Measurements from ENCODE around the gene KRTAP10-9. TPM values are rescaled to one million over a fixed set of nuclear protein-coding genes. Genes with fewer than 3 reads are reported as not detected.
A peak's percentile ranks its signal among the peaks of the same experiment; 100 is the strongest.

KRTAP10-9 gene
- total RNA-seq, 1 donor from 2014 or later, result not detected

- no peaks in the 10 kb centered on the region for H3K4me1 Mint-ChIP-seq (ENCODE audit: unreplicated experiment)
- TF ChIP-seq CTCF (IDR thresholded peaks at IDR 0.05), result no peak
- no peaks in the 10 kb centered on the region for H3K36me3 Mint-ChIP-seq (ENCODE audit: unreplicated experiment)
- no peak overlapping the region for H3K27ac Mint-ChIP-seq (ENCODE audit: unreplicated experiment)
- DNase-seq (ENCODE audit: extremely low spot score, unreplicated experiment), result no peak
- peaks cover 6% of the 10 kb centered on the region for H3K27me3 Mint-ChIP-seq (ENCODE audit: unreplicated experiment)
- H3K4me3 Mint-ChIP-seq (ENCODE audit: unreplicated experiment), result no peak overlapping the region
- peaks cover 20% of the 10 kb centered on the region for H3K9me3 Mint-ChIP-seq (ENCODE audit: unreplicated experiment)
Measured at GRCh38 chr21:44647222-44647552, 20.3 kb downstream of the KRTAP10-9 start.

- peak; percentile 83 for DNase-seq (ENCODE audit: extremely low spot score, unreplicated experiment)
- no peaks in the 10 kb centered on the region for H3K4me1 Mint-ChIP-seq (ENCODE audit: unreplicated experiment)
- no peaks in the 10 kb centered on the region for H3K36me3 Mint-ChIP-seq (ENCODE audit: unreplicated experiment)
- no peak for TF ChIP-seq CTCF (IDR thresholded peaks at IDR 0.05)
- peaks cover 15% of the 10 kb centered on the region for H3K9me3 Mint-ChIP-seq (ENCODE audit: unreplicated experiment)
- no peak overlapping the region for H3K4me3 Mint-ChIP-seq (ENCODE audit: unreplicated experiment)
- peaks cover 6% of the 10 kb centered on the region for H3K27me3 Mint-ChIP-seq (ENCODE audit: unreplicated experiment)
- H3K27ac Mint-ChIP-seq (ENCODE audit: unreplicated experiment), result no peak overlapping the region
Measured at GRCh38 chr21:44648557-44649311, 21.8 kb downstream of the KRTAP10-9 start.

DNA sequence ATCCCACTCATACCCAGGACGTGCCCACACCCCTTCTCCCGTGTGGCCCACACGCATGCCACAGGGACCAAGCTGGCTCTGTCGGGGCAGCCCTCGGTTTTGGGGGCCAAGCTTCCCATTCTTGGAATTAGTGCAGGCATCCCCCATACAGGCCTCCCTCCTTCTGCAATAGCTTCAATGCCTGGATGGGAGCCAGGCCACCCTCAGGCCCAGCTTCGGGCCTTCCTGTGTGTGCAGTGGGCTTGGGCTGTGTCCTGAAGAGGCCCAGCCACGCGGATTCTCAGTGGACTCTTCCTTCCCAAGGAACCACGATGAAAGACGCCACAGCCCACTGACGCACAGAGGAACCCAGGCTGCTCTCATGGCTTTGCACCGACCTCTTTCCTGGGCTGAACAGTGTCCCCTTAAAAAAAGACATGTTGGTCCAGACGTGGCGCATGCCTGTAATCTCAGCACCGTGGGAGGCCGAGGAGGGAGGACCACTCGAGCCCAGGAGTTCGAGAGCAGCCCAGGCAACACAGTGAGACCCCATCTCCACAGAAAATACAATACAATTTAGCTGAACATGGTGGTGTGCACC, 22.7 kb downstream of the KRTAP10-9 start:
- Mint-ChIP-seq H3K4me1 (ENCODE audit: unreplicated experiment) (no peaks in the 10 kb centered on the region), H3K9me3 (ENCODE audit: unreplicated experiment) (peaks cover 6% of the 10 kb centered on the region)

GRCh38 chr21:44650265-44650972, 23.5 kb downstream of the KRTAP10-9 start:
- no peak for TF ChIP-seq CTCF (IDR thresholded peaks at IDR 0.05)
- Mint-ChIP-seq H3K9me3 (ENCODE audit: unreplicated experiment) (no peaks in the 10 kb centered on the region), H3K36me3 (ENCODE audit: unreplicated experiment) (no peaks in the 10 kb centered on the region), H3K27me3 (ENCODE audit: unreplicated experiment) (peaks cover 6% of the 10 kb centered on the region), H3K4me1 (ENCODE audit: unreplicated experiment) (no peaks in the 10 kb centered on the region), H3K27ac (ENCODE audit: unreplicated experiment) (no peak overlapping the region), H3K4me3 (ENCODE audit: unreplicated experiment) (no peak overlapping the region)
- peak; percentile 64 for DNase-seq (ENCODE audit: extremely low spot score, unreplicated experiment)

More for the DNA sequence above, 22.7 kb downstream of the KRTAP10-9 start:
- peak; percentile 77 for DNase-seq (ENCODE audit: extremely low spot score, unreplicated experiment)
- no peak for TF ChIP-seq CTCF (IDR thresholded peaks at IDR 0.05)
- Mint-ChIP-seq H3K4me3 (ENCODE audit: unreplicated experiment) (no peak overlapping the region), H3K27ac (ENCODE audit: unreplicated experiment) (no peak overlapping the region), H3K36me3 (ENCODE audit: unreplicated experiment) (no peaks in the 10 kb centered on the region), H3K27me3 (ENCODE audit: unreplicated experiment) (peaks cover 6% of the 10 kb centered on the region)

All from osteocyte (in vitro differentiated cells).